Measurements from ENCODE around the gene UBE2G2.

- TF ChIP-seq CTCF (conservative IDR thresholded peaks at IDR 0.05): no peak
- TF ChIP-seq ZFX (IDR thresholded peaks at IDR 0.05): no peak
These were observed 21.0 kb upstream of the UBE2G2 start for GRCh38 chr21:44822484-44823178.
